Omental fat pad (tissue), 4 donors: ENCODE results near the gene EBP. TPM values are rescaled to one million over a fixed set of nuclear protein-coding genes. Genes with fewer than 3 reads are reported as not detected.

Source experiments
- ATAC-seq: fragments of 150-250 bp; one replicate; pipeline ENCODE4 v1.9.1; 2016; ENCODE audit warnings: mild to moderate bottlenecking, moderate library complexity; ENCODE audit not compliant: low FRiP score
- DNase-seq: peaks from one replicate; pipeline ENCODE4 v3.0.0-alpha.2; 2019; ENCODE audit warnings: low spot score
- CTCF ChIP-seq, 3 donors: fragments of 450-650 bp; IDR thresholded peaks; one replicate each; pipeline ENCODE4 v1.5.1; 2016 to 2017; ENCODE audit warnings: antibody characterized with exemption in 3 of 3, mild to moderate bottlenecking in 3 of 3, moderate library complexity in 2 of 3
- total RNA-seq, 4 donors: library from RNA; depleted of rRNA; stranded (reverse); fragments of >200 nt; gene quantifications; one replicate each; pipeline ENCODE4 v1.1.0, GENCODE V29; 2016

Gene EBP
- total RNA-seq, 4 donors from 2014 or later, result 15.1 to 24.9 (median 17.2) TPM

GRCh38 chrX:48475296-48475695, 46.3 kb upstream of the EBP start:
- ATAC-seq (no peak), DNase-seq (no peak)
- TF ChIP-seq CTCF (IDR thresholded peaks at IDR 0.05), result no peak

GRCh38 chrX:48475774-48476577, 45.6 kb upstream of the EBP start, which contains the start of gene FTSJ1:
Gene FTSJ1, plus strand, starts transcription at chrX:48476199. Its CDS starts 1,849 bp downstream, at chrX:48478048.
- peak; percentile 89 for ATAC-seq
- no peak for TF ChIP-seq CTCF (IDR thresholded peaks at IDR 0.05)
- DNase-seq, result peak; percentile 50

- DNase-seq (no peak), ATAC-seq (no peak)
- TF ChIP-seq CTCF (IDR thresholded peaks at IDR 0.05), result no peak
Measured at GRCh38 chrX:48476919-48477318, 44.7 kb upstream of the EBP start.

GRCh38 chrX:48477960-48478755, 43.5 kb upstream of the EBP start:
- no peak for DNase-seq
- no peak for TF ChIP-seq CTCF (IDR thresholded peaks at IDR 0.05)
- no peak for ATAC-seq

- no peak for TF ChIP-seq CTCF (IDR thresholded peaks at IDR 0.05)
- ATAC-seq (no peak), DNase-seq (no peak)
Measured at GRCh38 chrX:48478806-48479205, 42.8 kb upstream of the EBP start.

- no peak for TF ChIP-seq CTCF (IDR thresholded peaks at IDR 0.05)
- DNase-seq (no peak), ATAC-seq (no peak)
Measured at GRCh38 chrX:48480142-48480541, 41.5 kb upstream of the EBP start.
